Ectodermal cell (in vitro differentiated cells): ENCODE results near the gene KAZN.

ENCODE experiments used
- H3K27ac ChIP-seq: 2 replicates; pipeline ENCODE4 v1.7.0; 2013; ENCODE audit warnings: mild to moderate bottlenecking, low read depth, low read length; ENCODE audit not compliant: insufficient read depth, poor library complexity, severe bottlenecking
- H3K27me3 ChIP-seq: 2 replicates; pipeline ENCODE4 v1.7.0; 2013; ENCODE audit warnings: mild to moderate bottlenecking, low read length; ENCODE audit not compliant: insufficient read depth, control insufficient read depth, poor library complexity, severe bottlenecking
- H3K36me3 ChIP-seq: one replicate; pipeline ENCODE4 v1.7.0; 2013; ENCODE audit warnings: low read length; ENCODE audit not compliant: control insufficient read depth, insufficient read depth
- H3K4me1 ChIP-seq: one replicate; pipeline ENCODE4 v1.7.0; 2013; ENCODE audit warnings: low read length; ENCODE audit not compliant: control insufficient read depth, insufficient read depth
- H3K4me3 ChIP-seq: 2 replicates; pipeline ENCODE4 v1.7.0; 2013; ENCODE audit warnings: low read depth, low read length, control low read depth; ENCODE audit not compliant: insufficient read depth
- H3K9me3 ChIP-seq: 2 replicates; pipeline ENCODE4 v1.7.0; 2013; ENCODE audit warnings: mild to moderate bottlenecking, low read length, moderate library complexity; ENCODE audit not compliant: control insufficient read depth
- WGBS, 2 experiments: methylation state at CpG; one replicate each; pipeline ENCODE4 v1.1.7; 2013; ENCODE audit warnings: missing lambda C conversion rate in 2 of 2; 5-methylcytosine and 5-hydroxymethylcytosine counted together

The KAZN gene

GRCh38 chr1:14715802-14716201, 117.3 kb downstream of the KAZN start:
- Histone ChIP-seq H3K9me3 (no peaks in the 10 kb centered on the region), H3K27ac (no peak overlapping the region), H3K27me3 (no peaks in the 10 kb centered on the region), H3K36me3 (no peaks in the 10 kb centered on the region), H3K4me1 (no peaks in the 10 kb centered on the region), H3K4me3 (no peak overlapping the region)
- WGBS, 2 experiments = 86 to 94% methylated on average over 7 of the region's 7 CpGs

- no peaks in the 10 kb centered on the region for H3K4me1 ChIP-seq
- no peak overlapping the region for H3K27ac ChIP-seq
- no peaks in the 10 kb centered on the region for H3K36me3 ChIP-seq
- H3K9me3 ChIP-seq = no peaks in the 10 kb centered on the region
- H3K4me3 ChIP-seq = no peak overlapping the region
- WGBS, 2 experiments = 85 to 87% methylated on average over 5 of the region's 5 CpGs
- no peaks in the 10 kb centered on the region for H3K27me3 ChIP-seq
Measured at GRCh38 chr1:14716474-14716873, 118.0 kb downstream of the KAZN start.

GRCh38 chr1:14718476-14718875, 120.0 kb downstream of the KAZN start:
- Histone ChIP-seq H3K27ac (no peak overlapping the region), H3K4me1 (no peaks in the 10 kb centered on the region), H3K36me3 (no peaks in the 10 kb centered on the region), H3K4me3 (no peak overlapping the region), H3K27me3 (no peaks in the 10 kb centered on the region), H3K9me3 (no peaks in the 10 kb centered on the region)
- 92 to 96% methylated on average over 7 of the region's 7 CpGs for WGBS, 2 experiments

- WGBS, 2 experiments = 82% methylated on average over 11 of the region's 11 CpGs
- Histone ChIP-seq H3K4me1 (no peaks in the 10 kb centered on the region), H3K9me3 (no peaks in the 10 kb centered on the region), H3K4me3 (no peak overlapping the region), H3K36me3 (no peaks in the 10 kb centered on the region), H3K27me3 (no peaks in the 10 kb centered on the region), H3K27ac (no peak overlapping the region)
Measured at GRCh38 chr1:14723401-14723800, 124.9 kb downstream of the KAZN start.

GRCh38 chr1:14724246-14724645, 125.8 kb downstream of the KAZN start:
- Histone ChIP-seq H3K27ac (no peak overlapping the region), H3K4me3 (no peak overlapping the region), H3K9me3 (no peaks in the 10 kb centered on the region), H3K36me3 (no peaks in the 10 kb centered on the region), H3K4me1 (no peaks in the 10 kb centered on the region), H3K27me3 (no peaks in the 10 kb centered on the region)
- 55 to 77% methylated on average over 5 of the region's 5 CpGs for WGBS, 2 experiments

GRCh38 chr1:14724678-14725077, 126.2 kb downstream of the KAZN start:
- no peak overlapping the region for H3K27ac ChIP-seq
- no peaks in the 10 kb centered on the region for H3K36me3 ChIP-seq
- H3K9me3 ChIP-seq = no peaks in the 10 kb centered on the region
- H3K27me3 ChIP-seq = no peaks in the 10 kb centered on the region
- H3K4me1 ChIP-seq = no peaks in the 10 kb centered on the region
- WGBS, 2 experiments = 86 to 87% methylated on average over 7 of the region's 7 CpGs
- no peak overlapping the region for H3K4me3 ChIP-seq

- H3K27me3 ChIP-seq = no peaks in the 10 kb centered on the region
- no peaks in the 10 kb centered on the region for H3K36me3 ChIP-seq
- 93 to 100% methylated on average over 1 of the region's 1 CpG for WGBS, 2 experiments
- H3K4me3 ChIP-seq = no peak overlapping the region
- no peaks in the 10 kb centered on the region for H3K9me3 ChIP-seq
- no peak overlapping the region for H3K27ac ChIP-seq
- no peaks in the 10 kb centered on the region for H3K4me1 ChIP-seq
Measured at GRCh38 chr1:14725238-14725637, 126.8 kb downstream of the KAZN start.

GRCh38 chr1:14725695-14726094, 127.2 kb downstream of the KAZN start:
- Histone ChIP-seq H3K4me3 (no peak overlapping the region), H3K27me3 (no peaks in the 10 kb centered on the region), H3K36me3 (no peaks in the 10 kb centered on the region), H3K4me1 (no peaks in the 10 kb centered on the region), H3K9me3 (no peaks in the 10 kb centered on the region), H3K27ac (no peak overlapping the region)
- 18 to 24% methylated on average over 2 of the region's 2 CpGs for WGBS, 2 experiments

GRCh38 chr1:14726606-14727005, 128.1 kb downstream of the KAZN start:
- H3K27ac ChIP-seq = no peak overlapping the region
- no peaks in the 10 kb centered on the region for H3K9me3 ChIP-seq
- H3K27me3 ChIP-seq = no peaks in the 10 kb centered on the region
- WGBS, 2 experiments = 86 to 88% methylated on average over 6 of the region's 6 CpGs
- H3K36me3 ChIP-seq = no peaks in the 10 kb centered on the region
- no peak overlapping the region for H3K4me3 ChIP-seq
- H3K4me1 ChIP-seq = no peaks in the 10 kb centered on the region

GRCh38 chr1:14728516-14728915, 130.0 kb downstream of the KAZN start:
- Histone ChIP-seq H3K4me1 (peaks cover 13% of the 10 kb centered on the region), H3K27ac (no peak overlapping the region), H3K9me3 (no peaks in the 10 kb centered on the region), H3K36me3 (no peaks in the 10 kb centered on the region), H3K27me3 (peaks cover 5% of the 10 kb centered on the region), H3K4me3 (no peak overlapping the region)
- WGBS, 2 experiments = 92 to 93% methylated on average over 7 of the region's 7 CpGs

GRCh38 chr1:14732728-14733047, 134.2 kb downstream of the KAZN start:
- no peaks in the 10 kb centered on the region for H3K36me3 ChIP-seq
- H3K27me3 ChIP-seq = peaks cover 11% of the 10 kb centered on the region
- no peaks in the 10 kb centered on the region for H3K9me3 ChIP-seq
- 37 to 39% methylated on average over 5 of the region's 5 CpGs for WGBS, 2 experiments
- no peak overlapping the region for H3K27ac ChIP-seq
- H3K4me3 ChIP-seq = no peak overlapping the region
- peaks cover 18% of the 10 kb centered on the region for H3K4me1 ChIP-seq
